Stomach (tissue), 4 donors: ENCODE measurements around the gene UBE2G1.
"Not testable (repeated sequence)": the region's sequence is repeated elsewhere in the genome, so short reads cannot be mapped to it uniquely, and the experiment has no call there.

Experiments
- CTCF ChIP-seq, 7 experiments: fragments of 450-650 bp in 4 of 7; fragments of 200-600 bp in 3 of 7; sonication (generic) in 3 of 7; IDR thresholded peaks; one replicate each; pipeline ENCODE4 v1.5.1; 2016 to 2019; ENCODE audit warnings: antibody characterized with exemption in 7 of 7, control low read depth in 2 of 7, mild to moderate bottlenecking in 1 of 7
- POLR2AphosphoS5 ChIP-seq, 3 donors: sonication (generic); formaldehyde crosslinking; IDR thresholded peaks; one replicate each; pipeline ENCODE4 v1.6.1; 2016; ENCODE audit warnings: antibody characterized with exemption in 3 of 3

GRCh38 chr17:4377247-4377646, 10.8 kb upstream of the UBE2G1 start:
- TF ChIP-seq POLR2AphosphoS5, CTCF (IDR thresholded peaks at IDR 0.05): not testable (repeated sequence)
